HG03095 (cell line): ENCODE data around the gene HEATR5A.
"Not testable (repeated sequence)": the region's sequence is repeated elsewhere in the genome, so short reads cannot be mapped to it uniquely, and the experiment has no call there.

ENCODE experiments used
- ATAC-seq: cut with Tn5 transposase; IDR thresholded peaks from one replicate; pipeline ENCODE4 v1.9.1; 2021; ENCODE audit warnings: moderate library complexity; ENCODE audit not compliant: unreplicated experiment

HEATR5A gene

GRCh38 chr14:31391473-31391872, 28.9 kb downstream of the HEATR5A start:
- ATAC-seq: no peak

GRCh38 chr14:31389946-31390345, 30.4 kb downstream of the HEATR5A start:
- ATAC-seq: no peak

DNA sequence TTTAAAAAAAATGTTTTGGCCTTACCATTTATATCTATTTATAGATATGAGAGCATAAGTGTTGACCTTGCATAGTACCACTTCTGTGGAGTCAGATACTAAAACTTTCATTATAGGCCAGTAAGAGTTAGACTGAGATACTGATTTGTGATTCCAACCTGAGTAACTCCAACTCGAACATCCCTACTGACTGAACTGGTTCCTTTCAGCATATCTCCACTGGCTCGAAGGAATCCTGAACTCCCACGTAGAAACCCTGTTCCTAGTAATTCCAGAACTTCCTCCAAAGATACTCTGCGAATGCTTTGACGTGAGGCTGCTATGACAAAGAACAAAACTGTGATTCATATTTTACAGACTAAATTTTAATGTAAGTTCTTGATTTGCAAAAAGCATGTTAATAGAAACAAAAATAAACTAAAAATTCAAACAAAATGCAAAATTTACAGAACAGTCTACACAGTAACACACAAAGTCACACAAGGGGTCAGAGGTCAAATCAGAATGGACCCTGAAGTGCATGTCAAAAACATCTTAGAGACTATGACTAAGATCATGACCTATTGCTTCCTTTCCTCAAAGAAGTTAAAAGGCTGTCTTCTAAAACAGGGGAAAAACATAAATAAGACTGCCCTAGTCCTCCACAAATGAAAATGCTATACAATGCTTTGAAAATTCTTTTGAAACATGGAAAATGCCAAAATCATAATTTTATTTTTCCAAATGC, 31.5 kb downstream of the HEATR5A start:
- no peak for ATAC-seq

- no peak for ATAC-seq
Measured at GRCh38 chr14:31387091-31387490, 33.3 kb downstream of the HEATR5A start.

- no peak for ATAC-seq
Measured at GRCh38 chr14:31386271-31386670, 34.1 kb downstream of the HEATR5A start.

GRCh38 chr14:31382221-31382620, 38.1 kb downstream of the HEATR5A start:
- ATAC-seq: no peak

DNA sequence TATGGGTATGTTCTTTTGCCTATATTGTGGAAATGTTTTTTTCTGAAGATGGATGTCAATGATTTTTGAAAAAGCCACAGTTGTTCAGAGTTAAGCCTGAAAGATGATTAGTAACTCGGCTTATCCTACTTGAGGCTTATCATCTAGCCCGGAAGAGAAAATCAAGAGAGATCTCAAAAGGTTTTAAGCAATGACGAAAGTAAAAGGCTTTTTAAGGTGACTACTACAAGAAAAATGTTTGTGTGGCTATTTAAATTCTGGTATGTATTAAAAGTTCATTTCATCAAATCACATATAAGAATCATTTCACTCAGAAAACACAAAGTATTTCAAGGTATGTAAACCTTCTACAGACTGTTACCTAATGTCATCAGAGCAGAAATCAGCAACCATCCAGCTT, 40.2 kb downstream of the HEATR5A start:
- no peak for ATAC-seq

DNA sequence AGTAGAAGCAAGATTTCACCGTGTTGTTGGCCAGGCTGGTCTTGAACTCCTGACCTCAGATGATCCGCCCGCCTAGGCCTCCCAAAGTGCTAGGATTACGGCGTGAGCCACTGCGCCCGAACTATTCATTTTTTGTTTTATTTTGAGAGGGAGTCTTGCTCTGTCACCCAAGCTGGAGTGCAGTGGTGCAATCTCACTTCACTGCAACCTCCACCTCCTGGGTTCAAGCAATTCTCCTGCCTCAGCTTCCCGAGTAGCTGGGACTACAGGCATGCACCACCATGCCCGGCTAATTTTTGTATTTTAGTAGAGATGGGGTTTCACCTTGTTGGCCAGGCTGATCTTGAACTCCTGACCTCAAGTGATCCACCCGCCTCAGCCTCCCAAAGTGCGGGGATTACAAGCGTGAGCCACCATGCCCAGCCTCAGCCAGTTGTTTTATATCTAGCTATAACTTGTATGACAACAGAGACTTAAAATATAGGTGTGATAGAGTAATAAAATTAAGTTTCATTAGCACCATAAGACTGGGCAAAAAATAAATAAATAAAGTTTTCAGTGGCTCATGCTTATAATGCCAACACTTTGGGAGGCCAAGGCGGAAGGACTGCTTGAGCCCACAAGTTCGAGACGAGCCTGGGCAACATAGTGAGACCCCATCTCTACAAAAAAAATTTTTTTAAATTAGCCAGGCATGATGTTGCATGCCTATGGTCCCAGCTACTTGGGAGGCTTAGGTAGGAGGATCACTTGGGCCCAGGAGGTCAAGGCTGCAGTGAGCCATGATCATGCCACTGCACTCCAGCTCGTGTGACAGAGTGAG, 41.0 kb downstream of the HEATR5A start:
- ATAC-seq: not testable (repeated sequence)

GRCh38 chr14:31377433-31377832, 42.9 kb downstream of the HEATR5A start:
- ATAC-seq: no peak

GRCh38 chr14:31371646-31372045, 48.7 kb downstream of the HEATR5A start:
- ATAC-seq: no peak

DNA sequence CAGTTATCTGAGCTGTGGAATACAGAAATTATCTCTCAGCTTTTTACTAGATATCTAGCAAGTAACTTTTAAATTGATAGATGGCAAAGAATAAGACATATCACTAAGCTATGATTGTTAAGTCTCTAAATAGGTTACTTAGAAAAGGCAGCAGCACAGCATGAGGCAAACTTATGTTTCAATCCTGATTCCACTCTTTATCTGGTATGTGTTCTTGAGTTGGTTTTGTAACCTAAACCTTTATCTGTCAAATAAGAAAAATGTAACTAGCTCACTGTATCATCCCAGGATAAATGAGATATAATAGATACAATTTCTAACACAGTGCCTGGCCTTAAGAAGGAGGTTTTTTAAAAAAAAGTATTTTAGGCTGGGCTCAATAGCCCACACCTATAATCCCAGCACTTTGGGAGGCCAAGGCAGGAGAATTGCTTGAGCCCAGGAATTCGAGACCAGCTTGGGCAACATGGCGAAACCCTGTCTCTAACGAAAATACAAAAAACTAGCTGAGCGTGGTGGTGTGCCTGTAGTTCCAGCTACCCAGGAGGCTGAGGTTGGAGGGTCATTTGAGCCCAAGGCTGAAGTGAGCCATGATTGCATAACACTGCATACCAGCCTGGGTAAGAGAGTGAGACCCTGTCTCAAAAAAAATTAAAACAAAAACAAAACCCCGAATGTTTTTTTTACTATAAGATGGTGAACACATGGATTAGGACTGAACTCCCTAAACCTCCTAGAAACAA, 56.8 kb downstream of the HEATR5A start:
- no peak for ATAC-seq

- no peak for ATAC-seq
Measured at GRCh38 chr14:31362746-31363145, 57.6 kb downstream of the HEATR5A start.

GRCh38 chr14:31361761-31362160, 58.6 kb downstream of the HEATR5A start:
- not testable (repeated sequence) for ATAC-seq

GRCh38 chr14:31360919-31361662, 59.3 kb downstream of the HEATR5A start:
- ATAC-seq: no peak

- ATAC-seq: no peak
Measured at GRCh38 chr14:31357279-31357678, 63.1 kb downstream of the HEATR5A start.

DNA sequence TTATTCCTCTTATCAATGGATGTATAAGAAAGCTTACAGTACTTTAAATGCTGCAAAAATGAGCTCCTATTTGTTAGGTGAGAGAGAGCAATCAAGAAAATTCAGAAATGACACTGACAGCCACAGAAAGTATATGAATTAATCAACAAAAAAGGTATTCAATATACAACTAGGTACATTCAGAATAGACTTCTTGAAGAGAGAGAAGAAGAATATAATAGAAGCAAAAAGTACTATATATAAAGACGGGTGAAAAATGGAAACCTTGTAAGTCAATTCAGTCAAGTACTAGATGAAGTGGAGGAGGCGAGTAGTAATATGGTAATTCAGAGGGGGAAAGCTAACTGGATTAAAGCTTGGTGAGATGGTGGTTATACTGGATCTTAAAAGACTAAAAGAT, 74.3 kb downstream of the HEATR5A start:
- ATAC-seq: no peak

GRCh38 chr14:31341280-31341679, 79.1 kb downstream of the HEATR5A start:
- ATAC-seq: no peak

- ATAC-seq: no peak
Measured at GRCh38 chr14:31340297-31341063, 79.9 kb downstream of the HEATR5A start.

DNA sequence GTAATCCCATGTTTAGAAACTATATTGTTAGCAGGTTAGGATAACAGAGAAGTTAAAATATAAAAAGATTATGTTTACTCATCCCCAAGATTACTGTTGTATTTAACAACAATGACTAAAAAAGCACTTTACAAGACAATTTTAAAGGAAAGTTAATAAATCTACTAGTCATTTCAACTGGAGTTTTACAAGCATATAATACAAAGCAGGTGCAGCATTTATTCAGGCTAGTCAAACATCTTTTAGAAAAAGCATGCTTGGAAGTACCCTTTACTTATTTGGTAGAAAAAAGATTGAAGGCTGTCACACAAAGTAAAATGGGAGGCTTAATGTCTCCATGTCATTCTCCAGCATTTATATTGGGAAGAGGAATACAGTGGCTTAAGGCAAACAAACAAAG, 80.6 kb downstream of the HEATR5A start:
- ATAC-seq: no peak

- no peak for ATAC-seq
Measured at GRCh38 chr14:31337331-31337730, 83.0 kb downstream of the HEATR5A start.
